GM12892 (cell line): Measurements from ENCODE around the gene GAL3ST1.
"Not testable (repeated sequence)": the region's sequence is repeated elsewhere in the genome, so short reads cannot be mapped to it uniquely, and the experiment has no call there.

Experiments used
- DNase-seq: peaks from one replicate; pipeline ENCODE4 v3.0.0; 2011; ENCODE audit not compliant: insufficient read length
- FAIRE-seq: peaks from 2 replicates; lab custom pipeline; 2011; peaks lifted over from hg19 to GRCh38; lab: Jason Lieb, UNC
- POLR2A ChIP-seq: IDR thresholded peaks from 2 replicates; pipeline ENCODE4 v1.6.1; 2011; ENCODE audit warnings: low read depth, low read length, control low read depth
- POLR2AphosphoS5 ChIP-seq: IDR thresholded peaks from 2 replicates; pipeline ENCODE4 v1.6.1; 2011; ENCODE audit warnings: low read depth, low read length, control low read depth
- TAF1 ChIP-seq: IDR thresholded peaks from 2 replicates; pipeline ENCODE4 v1.6.1; 2011; ENCODE audit warnings: low read depth, mild to moderate bottlenecking, control low read depth, low read length, borderline replicate concordance

Gene GAL3ST1

DNA sequence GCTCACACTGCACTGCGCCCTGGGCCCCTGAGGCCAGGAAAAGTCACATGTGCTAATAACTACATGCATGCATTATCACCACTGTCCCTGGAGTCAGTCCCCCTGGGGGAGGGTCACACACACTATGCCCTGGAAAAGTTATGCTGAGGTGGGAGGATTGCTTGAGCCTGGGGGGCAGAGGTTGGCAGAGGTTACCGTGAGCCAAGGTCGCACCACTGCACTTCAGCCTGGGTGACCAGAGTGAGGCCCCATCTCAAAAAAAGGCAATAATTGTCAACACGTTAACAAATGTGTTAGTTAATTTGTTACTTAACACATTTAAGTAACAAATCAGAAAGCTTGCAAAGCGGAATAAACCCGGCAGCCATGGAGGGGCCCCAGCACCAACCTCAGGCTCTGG, 14.6 kb downstream of the GAL3ST1 start:
- DNase-seq (no peak), FAIRE-seq (no peak)
- TF ChIP-seq TAF1 (no peak), POLR2AphosphoS5 (no peak), POLR2A (no peak)

DNA sequence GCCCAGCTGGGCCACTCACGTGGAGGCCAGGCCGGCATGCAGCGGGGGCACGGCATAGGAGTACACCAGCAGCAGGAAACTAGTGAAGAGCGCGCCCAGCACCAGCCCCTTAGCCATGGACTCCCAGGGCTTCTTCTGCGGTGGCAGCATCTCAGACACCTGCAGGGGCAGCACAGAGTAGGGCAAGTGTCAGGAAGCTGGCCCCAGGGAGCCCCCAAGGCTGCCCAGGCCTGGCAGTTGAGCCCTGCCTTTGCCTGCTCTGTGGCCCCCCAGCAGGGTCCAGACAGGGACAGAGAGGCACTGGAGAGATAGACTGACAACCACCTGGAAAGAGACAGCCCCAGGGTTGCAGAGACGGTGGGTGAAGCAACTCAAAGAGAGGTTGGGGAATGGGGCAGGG, 17.2 kb downstream of the GAL3ST1 start:
- DNase-seq (no peak), FAIRE-seq (no peak)

DNA sequence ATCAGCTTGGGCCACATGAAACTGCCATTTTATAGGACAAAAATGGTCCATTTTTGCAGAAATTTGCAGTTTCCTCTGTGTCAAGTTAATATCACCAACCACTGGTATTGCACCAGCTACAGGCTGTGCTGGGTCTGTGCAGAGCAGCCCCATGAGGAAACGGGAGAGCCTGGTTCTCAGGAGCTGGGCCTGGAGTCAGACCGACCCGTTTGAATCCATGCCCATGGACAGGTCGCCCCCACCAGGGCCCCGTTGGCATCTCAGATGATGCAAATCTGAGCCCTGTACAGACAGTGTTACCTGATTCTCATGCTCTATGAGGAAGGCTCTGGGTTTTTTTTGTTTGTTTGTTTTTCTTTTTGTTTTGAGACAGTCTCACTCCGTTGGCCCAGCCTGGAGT, 18.1 kb downstream of the GAL3ST1 start:
- DNase-seq = no peak
- no peak for FAIRE-seq
- TF ChIP-seq POLR2A (no peak), POLR2AphosphoS5 (no peak), TAF1 (no peak)

More for the DNA sequence above, 17.2 kb downstream of the GAL3ST1 start:
- TF ChIP-seq POLR2AphosphoS5 (no peak), POLR2A (no peak), TAF1 (no peak)

DNA sequence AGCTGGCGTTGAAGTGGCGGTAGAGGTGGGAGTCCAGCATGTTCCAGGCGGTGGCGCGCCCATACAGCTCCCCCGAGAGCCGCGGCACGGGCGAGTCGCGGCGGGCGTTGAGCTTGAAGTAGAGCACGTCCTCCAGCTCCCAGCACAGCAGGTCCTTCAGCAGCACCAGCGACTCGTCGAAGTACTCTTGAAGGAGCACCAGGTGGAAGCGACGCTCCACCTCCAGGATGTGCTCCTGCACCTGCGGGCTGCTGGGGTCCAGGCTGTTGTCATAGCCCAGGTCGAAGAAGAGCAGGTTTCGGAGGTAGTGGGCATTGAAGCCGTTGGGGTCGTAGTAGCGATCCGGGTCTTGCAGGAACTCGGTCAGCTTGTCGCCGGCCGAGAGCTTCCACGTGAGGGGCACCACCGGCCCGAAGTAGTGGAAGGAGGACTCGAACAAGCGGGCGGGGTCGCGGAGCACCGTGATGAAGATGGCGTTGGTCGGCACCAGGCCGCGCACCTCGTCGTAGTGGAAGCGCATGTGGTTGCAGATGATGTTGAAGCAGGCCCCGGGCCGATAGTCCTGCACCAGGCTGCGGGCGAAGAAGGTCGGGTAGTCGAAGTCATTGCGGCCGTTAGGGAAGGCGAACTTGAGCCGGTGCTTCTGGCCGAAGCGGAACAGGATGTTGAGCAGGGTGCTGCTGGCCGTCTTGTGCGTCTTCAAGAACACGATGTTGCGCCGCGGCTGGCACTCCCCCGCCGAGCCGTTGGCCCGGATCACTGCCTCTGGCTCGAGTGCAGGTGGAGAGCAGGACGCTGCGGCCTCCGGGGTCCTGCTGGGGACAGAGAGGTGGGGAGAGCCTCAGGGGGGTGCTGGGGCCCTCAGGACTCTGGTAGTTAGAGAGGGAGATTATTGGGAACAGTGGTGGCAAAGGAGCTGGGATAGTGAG, 18.9 kb downstream of the GAL3ST1 start:
- no peak for FAIRE-seq
- TF ChIP-seq TAF1 (no peak), POLR2A (no peak), POLR2AphosphoS5 (no peak)
- DNase-seq = no peak

DNA sequence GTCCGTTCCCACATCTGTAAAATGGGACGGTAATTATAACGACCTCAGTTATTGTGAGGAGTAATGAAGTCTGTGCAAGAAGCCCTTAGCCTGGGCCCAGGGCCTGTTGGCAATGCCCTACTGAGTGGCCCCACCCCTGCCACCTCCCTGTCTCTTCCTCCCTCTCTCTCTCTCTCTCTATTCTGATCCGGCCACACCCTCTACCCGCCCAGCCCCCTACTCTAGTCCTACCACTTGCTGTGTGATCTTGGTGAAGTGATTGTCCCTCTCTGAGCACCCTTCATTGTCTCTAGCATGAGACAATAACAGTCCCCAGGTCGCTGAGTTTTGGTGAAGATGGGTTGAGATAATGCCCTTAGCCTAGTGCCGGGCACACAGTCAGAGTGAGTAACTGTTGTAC, 20.5 kb downstream of the GAL3ST1 start:
- TF ChIP-seq TAF1 (no peak), POLR2AphosphoS5 (no peak), POLR2A (no peak)
- no peak for DNase-seq
- FAIRE-seq = no peak

DNA sequence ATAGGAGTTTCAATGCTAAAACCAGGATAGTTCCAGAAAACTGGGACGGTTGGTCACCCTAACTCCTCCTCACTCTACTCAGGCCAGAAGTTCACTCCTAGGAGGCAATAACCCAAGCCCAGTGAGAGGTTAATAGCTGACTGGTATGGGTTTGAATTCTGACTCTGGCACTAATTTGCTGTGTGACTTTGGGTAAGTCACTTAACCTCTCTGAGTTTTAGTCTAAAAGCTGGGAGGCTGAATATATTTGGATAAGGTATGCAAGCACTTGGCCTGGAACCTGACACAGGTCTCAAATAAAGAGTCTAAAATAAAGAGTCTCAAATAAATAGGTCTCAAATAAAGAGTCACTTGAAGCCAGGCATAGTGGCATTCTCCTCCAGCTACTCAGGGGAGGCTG, 21.7 kb downstream of the GAL3ST1 start:
- TF ChIP-seq POLR2AphosphoS5 (no peak), POLR2A (no peak), TAF1 (no peak)
- DNase-seq (no peak), FAIRE-seq (no peak)

DNA sequence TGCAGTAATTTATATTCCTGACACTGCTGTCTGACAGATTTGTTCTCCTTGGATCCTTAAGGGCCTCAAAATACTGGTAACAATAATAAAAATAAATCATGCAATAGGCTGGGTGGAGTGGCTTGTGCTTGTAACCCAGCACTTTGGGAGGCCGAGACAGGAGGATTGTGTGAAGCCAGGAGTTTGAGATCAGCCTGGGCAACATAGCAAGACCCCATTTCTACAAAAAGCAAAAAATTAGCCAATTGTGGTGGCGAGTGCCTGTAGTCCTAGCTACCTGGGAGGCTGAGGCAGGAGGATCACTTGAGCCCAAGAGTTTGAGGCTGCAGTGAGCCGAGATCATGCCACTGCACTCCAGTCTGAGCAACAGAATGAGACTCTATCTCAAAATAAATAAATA, 22.7 kb downstream of the GAL3ST1 start:
- not testable (repeated sequence) for DNase-seq, FAIRE-seq

DNA sequence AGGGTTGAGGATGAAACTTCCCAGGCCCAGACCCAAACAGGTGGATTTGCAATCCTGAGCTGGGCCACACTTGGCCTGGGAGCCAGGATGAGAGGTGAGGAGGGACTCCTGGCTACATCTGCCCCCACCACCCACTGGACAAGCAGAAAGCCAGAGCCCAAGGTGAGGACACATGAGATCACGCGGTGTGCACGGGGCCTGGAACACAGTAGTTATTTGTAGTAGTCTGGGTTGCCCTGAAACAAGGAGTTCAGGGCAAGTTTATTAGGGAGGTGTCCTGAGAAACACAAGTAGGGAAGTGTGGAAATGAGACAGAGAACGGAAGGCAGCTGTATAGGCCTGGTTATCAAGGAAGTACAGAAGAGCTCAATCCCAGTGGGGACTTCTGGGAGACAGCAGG, 27.3 kb downstream of the GAL3ST1 start:
- TF ChIP-seq POLR2A = no peak
- no peak for TF ChIP-seq TAF1
- no peak for TF ChIP-seq POLR2AphosphoS5
- DNase-seq = no peak
- FAIRE-seq = no peak

DNA sequence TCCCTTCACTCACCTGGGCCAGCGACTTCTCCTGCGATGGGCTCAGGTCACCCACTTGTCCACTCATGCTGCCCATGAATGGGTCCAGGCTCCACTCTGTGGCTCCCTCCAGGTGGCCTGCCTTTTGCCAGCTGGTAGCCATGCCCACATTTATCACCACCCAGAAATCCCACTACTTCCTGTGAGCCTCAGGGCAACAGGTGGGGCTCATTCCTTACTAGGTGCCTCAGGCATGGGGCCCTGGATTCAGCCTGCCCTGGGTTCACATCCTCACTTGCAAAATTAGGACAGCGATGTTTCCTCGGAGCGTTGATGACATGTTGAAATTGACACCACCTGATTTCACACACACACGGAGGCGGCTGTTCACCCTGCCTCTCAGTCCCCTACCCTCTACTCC, 27.8 kb downstream of the GAL3ST1 start, which contains the start of gene SEC14L6:
TSS of gene SEC14L6 (minus strand) at position 126 of the 400 bp plus-strand sequence. CDS start at position 67, 59 bp downstream.
- FAIRE-seq = no peak
- no peak for DNase-seq
- TF ChIP-seq POLR2A (no peak), TAF1 (no peak), POLR2AphosphoS5 (no peak)

DNA sequence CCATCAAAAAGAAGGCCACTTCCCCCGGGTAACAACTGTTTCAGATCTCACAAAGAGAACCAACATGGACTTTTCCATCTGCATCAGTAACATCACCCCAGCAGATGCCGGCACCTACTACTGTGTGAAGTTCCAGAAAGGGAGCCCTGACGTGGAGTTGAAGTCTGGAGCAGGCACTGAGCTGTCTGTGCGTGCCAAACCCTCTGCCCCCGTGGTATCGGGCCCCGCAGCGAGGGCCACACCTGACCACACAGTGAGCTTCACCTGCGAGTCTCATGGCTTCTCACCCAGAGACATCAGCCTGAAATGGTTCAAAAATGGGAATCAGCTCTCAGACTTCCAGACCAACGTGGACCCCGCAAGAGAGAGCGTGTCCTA, 31.7 kb downstream of the GAL3ST1 start:
- TF ChIP-seq POLR2AphosphoS5 (no peak), POLR2A (no peak), TAF1 (no peak)
- FAIRE-seq = no peak
- no peak for DNase-seq

DNA sequence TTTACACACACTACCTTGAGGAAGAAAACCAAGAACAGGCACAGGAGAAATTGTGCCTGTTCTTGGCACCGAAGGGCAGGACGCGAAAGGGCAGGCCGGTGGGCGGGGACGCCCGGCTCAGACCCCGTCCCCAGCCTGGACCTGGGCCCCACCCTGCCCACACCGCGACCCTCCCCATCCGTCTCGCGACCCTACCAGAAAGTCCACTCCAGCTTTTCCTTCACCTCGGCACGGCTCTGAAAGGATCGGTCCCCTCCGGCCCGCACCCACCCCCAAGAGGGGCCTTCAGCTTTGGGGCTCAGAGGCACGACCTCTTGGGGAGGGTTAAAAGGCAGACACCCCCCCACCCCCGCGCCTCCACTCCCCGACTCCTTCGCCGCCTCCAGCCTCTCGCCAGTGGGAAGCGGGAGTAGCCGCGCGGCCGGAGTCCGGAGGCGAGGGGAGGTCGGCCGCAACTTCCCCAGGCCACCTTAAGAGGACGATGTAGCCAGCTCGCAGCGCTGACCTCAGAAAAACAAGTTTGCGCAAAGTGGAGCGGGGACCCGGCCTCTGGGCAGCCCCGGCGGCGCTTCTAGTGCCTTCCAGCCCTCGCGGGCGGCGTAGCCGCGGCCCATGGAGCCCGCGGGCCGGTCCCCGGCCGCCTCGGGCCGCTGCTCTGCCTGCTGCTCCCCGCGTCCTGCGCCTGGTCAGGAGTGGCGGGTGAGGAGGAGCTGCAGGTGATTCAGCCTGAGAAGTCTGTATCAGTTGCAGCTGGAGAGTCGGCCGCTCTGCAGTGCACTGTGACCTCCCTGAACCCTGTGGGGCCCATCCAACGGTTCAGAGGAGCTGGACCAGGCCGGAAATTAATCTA, 32.3 kb downstream of the GAL3ST1 start:
- no peak for DNase-seq
- no peak for FAIRE-seq
- TF ChIP-seq POLR2A = no peak
- TF ChIP-seq TAF1 = no peak
- TF ChIP-seq POLR2AphosphoS5 = no peak

DNA sequence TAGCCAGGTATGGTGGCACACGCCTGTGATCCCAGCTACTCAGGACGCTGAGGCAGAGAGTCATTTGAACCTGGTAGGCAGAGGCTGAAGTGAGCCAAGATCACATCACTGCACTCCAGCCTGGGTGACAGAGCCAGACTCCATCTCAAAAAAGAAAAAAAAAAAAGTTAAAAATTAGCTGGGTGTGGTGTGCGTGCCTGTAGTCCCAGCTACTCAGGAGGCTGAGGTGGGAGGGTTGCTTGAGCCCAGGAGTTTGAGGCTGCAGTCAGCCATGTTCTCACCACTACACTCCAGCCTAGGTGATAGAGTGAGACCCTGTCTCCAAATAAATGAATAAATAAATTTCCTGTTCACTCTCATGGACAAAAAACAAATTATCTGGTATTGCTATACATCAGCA, 33.0 kb downstream of the GAL3ST1 start:
- DNase-seq, FAIRE-seq: not testable (repeated sequence)
